ENCODE measurements around the gene KCNT2.

DNA sequence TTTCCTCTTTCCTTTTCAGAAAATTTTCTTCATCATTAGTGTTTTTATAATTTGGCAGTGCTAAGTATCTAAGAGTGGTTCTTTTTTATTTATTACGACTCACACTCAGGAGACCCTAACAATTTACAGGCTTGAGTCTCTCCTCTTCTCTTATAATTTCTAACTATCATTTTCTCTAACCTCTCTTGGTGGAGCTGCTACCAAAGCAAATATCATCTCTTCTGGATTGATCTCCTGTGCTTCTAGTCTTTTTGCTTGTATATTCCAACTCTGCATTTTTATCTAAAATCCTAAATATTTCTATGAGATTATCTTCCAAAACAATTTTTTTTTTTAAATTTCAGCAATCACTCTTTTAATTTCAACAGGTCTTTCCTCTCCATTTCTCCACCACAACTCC, 250.3 kb downstream of the KCNT2 start:
- TF ChIP-seq EZH2 (IDR thresholded peaks at IDR 0.05) (no peak), POLR2A (IDR thresholded peaks at IDR 0.05; ENCODE audit: borderline replicate concordance, extremely low read depth, insufficient read depth, insufficient read length) (no peak), EZH2phosphoT487 (IDR thresholded peaks at IDR 0.05; ENCODE audit: borderline replicate concordance) (no peak), YY1 (IDR thresholded peaks at IDR 0.05; ENCODE audit: extremely low read depth, insufficient replicate concordance, low read depth, low read length) (no peak)
- TF ChIP-seq, protein P1, sequence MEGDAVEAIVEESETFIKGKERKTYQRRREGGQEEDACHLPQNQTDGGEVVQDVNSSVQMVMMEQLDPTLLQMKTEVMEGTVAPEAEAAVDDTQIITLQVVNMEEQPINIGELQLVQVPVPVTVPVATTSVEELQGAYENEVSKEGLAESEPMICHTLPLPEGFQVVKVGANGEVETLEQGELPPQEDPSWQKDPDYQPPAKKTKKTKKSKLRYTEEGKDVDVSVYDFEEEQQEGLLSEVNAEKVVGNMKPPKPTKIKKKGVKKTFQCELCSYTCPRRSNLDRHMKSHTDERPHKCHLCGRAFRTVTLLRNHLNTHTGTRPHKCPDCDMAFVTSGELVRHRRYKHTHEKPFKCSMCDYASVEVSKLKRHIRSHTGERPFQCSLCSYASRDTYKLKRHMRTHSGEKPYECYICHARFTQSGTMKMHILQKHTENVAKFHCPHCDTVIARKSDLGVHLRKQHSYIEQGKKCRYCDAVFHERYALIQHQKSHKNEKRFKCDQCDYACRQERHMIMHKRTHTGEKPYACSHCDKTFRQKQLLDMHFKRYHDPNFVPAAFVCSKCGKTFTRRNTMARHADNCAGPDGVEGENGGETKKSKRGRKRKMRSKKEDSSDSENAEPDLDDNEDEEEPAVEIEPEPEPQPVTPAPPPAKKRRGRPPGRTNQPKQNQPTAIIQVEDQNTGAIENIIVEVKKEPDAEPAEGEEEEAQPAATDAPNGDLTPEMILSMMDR (IDR thresholded peaks at IDR 0.05 in 2 of 3, conservative IDR thresholded peaks at IDR 0.05 in 1 of 3; ENCODE audit: borderline replicate concordance in 1 of 3, insufficient read depth in 1 of 3, low read depth in 2 of 3, low read length in 2 of 3): no peak

Data from HCT116 (cell line).